Measurements from ENCODE around the gene TMEM178B. TPM values are rescaled to one million over a fixed set of nuclear protein-coding genes. Genes with fewer than 3 reads are reported as not detected.

The TMEM178B gene
- total RNA-seq, 1 experiment from 2014 or later = 0.39 TPM

GRCh38 chr7:141201145-141201885 is 127.5 kb downstream of the TMEM178B start:
- intact Hi-C loops (cut with micrococcal nuclease; ENCODE audit: unreplicated experiment) (no loop called here), in situ Hi-C loops (cut with HindIII; ENCODE audit: low pct_unique_long_range_greater_than_20kb, low sequenced_read_pairs) (no loop called here)
- CTCF ChIA-PET = interaction anchor here (0.5 to 0.7 kb wide), 2 partner anchors 40 to 220 kb away, joined by 3 to 4 read pairs; no protein-coding TSS in a partner anchor
- POLR2A ChIA-PET = no interaction called here
- ATAC-seq (no peak), DNase-seq (ENCODE audit: low read depth, low spot score) (no peak)
- Histone ChIP-seq H3K27me3 (ENCODE audit: control insufficient read depth, insufficient read depth, low read length) (0 out of 2 replicates have a peak, but pooled peaks cover 4% of the 10 kb centered on the region), H3K4me3 (ENCODE audit: low read depth in 2 of 2, low read length in 2 of 2) (no peak overlapping the region), H3K27ac (ENCODE audit: low read length) (no peak overlapping the region), H3K4me1 (ENCODE audit: control insufficient read depth, insufficient read depth, low read length) (no peaks in the 10 kb centered on the region), H3K36me3 (ENCODE audit: control insufficient read depth, insufficient read depth, low read length) (no peaks in the 10 kb centered on the region), H3K9me3 (ENCODE audit: control insufficient read depth, insufficient read depth, low read depth, low read length) (no peaks in the 10 kb centered on the region)
- TF ChIP-seq POLR2AphosphoS5 (IDR thresholded peaks at IDR 0.05; ENCODE audit: low read depth, low read length) (no peak), CTCF (IDR thresholded peaks at IDR 0.05) (no peak), SIN3A (IDR thresholded peaks at IDR 0.05; ENCODE audit: borderline replicate concordance, insufficient read depth, low read depth, low read length) (no peak), TCF7L2 (IDR thresholded peaks at IDR 0.05; ENCODE audit: low read depth, low read length) (no peak), REST (IDR thresholded peaks at IDR 0.05; ENCODE audit: insufficient read depth in 1 of 2, low read depth in 2 of 2, low read length in 1 of 2) (no peak)
- BruUV-seq (replicated peaks) = no TSS peak

- TF ChIP-seq REST (IDR thresholded peaks at IDR 0.05; ENCODE audit: insufficient read depth in 1 of 2, low read depth in 2 of 2, low read length in 1 of 2) = no peak
- no peak for TF ChIP-seq POLR2AphosphoS5 (IDR thresholded peaks at IDR 0.05; ENCODE audit: low read depth, low read length)
- no peak for TF ChIP-seq TCF7L2 (IDR thresholded peaks at IDR 0.05; ENCODE audit: low read depth, low read length)
- TF ChIP-seq SIN3A (IDR thresholded peaks at IDR 0.05; ENCODE audit: borderline replicate concordance, insufficient read depth, low read depth, low read length) = no peak
- TF ChIP-seq CTCF (IDR thresholded peaks at IDR 0.05) = no peak
- BruUV-seq (replicated peaks) = no TSS peak
- Histone ChIP-seq H3K27me3 (ENCODE audit: control insufficient read depth, insufficient read depth, low read length) (0 out of 2 replicates have a peak, but pooled peaks cover 4% of the 10 kb centered on the region), H3K4me1 (ENCODE audit: control insufficient read depth, insufficient read depth, low read length) (no peaks in the 10 kb centered on the region), H3K36me3 (ENCODE audit: control insufficient read depth, insufficient read depth, low read length) (no peaks in the 10 kb centered on the region), H3K4me3 (ENCODE audit: low read depth in 2 of 2, low read length in 2 of 2) (no peak overlapping the region), H3K27ac (ENCODE audit: low read length) (no peak overlapping the region), H3K9me3 (ENCODE audit: control insufficient read depth, insufficient read depth, low read depth, low read length) (no peaks in the 10 kb centered on the region)
- in situ Hi-C loops (cut with HindIII; ENCODE audit: low pct_unique_long_range_greater_than_20kb, low sequenced_read_pairs) = no loop called here
- CTCF ChIA-PET = no interaction called here
- ATAC-seq (no peak), DNase-seq (ENCODE audit: low read depth, low spot score) (no peak)
- intact Hi-C loops (cut with micrococcal nuclease; ENCODE audit: unreplicated experiment) = no loop called here
- POLR2A ChIA-PET = no interaction called here
Observed at GRCh38 chr7:141202535-141202934, 128.7 kb downstream of the TMEM178B start.

Measured in Panc1 (cell line).